ENCODE measurements around the gene HLA-DQA2. TPM values are rescaled to one million over a fixed set of nuclear protein-coding genes. Genes with fewer than 3 reads are reported as not detected.
"Not testable (repeated sequence)": the region's sequence is repeated elsewhere in the genome, so short reads cannot be mapped to it uniquely, and the experiment has no call there.

HLA-DQA2 gene
- polyA plus RNA-seq, 1 donor (not counting 4 experiments of a cell fraction or from before 2014, with no cell fraction given): not detected

DNA sequence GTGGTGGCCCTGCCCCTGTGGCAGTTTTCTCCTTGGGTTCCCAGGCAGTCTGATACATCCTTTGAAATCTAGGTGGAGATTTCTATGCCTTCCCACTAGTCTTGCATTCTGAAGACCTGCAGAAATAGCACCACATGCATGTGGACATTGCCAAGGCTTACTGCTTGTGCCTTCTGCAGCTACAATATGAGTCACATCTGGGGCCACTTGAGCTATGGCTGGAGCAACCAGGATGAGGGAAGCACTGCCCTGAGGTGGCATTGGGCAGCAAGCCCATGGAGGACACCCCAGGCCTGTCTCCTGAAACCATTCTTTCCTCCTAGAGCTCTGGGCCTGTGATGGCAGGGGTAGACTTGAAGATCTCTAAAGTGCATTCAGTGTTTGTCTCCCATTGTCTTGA is 37.8 kb downstream of the HLA-DQA2 start:
- no peak for DNase-seq (ENCODE audit: low read depth, low spot score)
- Histone ChIP-seq H3K4me1 (ENCODE audit: control insufficient read depth, extremely low read depth, insufficient read depth, low read length) (peaks cover 20% of the 10 kb centered on the region), H4K20me1 (ENCODE audit: control insufficient read depth, extremely low read depth, insufficient read depth, low read length) (no peaks in the 10 kb centered on the region), H2AFZ (ENCODE audit: control insufficient read depth, low read length) (no peak overlapping the region), H3K4me2 (ENCODE audit: control insufficient read depth, extremely low read depth, insufficient read depth, low read depth, low read length) (no peak overlapping the region), H3K27ac (ENCODE audit: control insufficient read depth, insufficient read depth, low read length) (no peak overlapping the region), H3K27me3 (ENCODE audit: control insufficient read depth, extremely low read depth, insufficient read depth, low read length) (no peaks in the 10 kb centered on the region), H3K9me1 (ENCODE audit: control insufficient read depth, extremely low read depth, insufficient read depth, low read length) (no peaks in the 10 kb centered on the region), H3K79me2 (ENCODE audit: control insufficient read depth, insufficient read depth, low read length) (no peaks in the 10 kb centered on the region), H3K36me3 (ENCODE audit: control insufficient read depth in 2 of 2, extremely low read depth in 1 of 2, insufficient read depth in 2 of 2, low read length in 2 of 2) (no peaks in the 10 kb centered on the region), H3K4me3 (ENCODE audit: control insufficient read depth in 2 of 3, extremely low read depth in 1 of 3, insufficient read depth in 2 of 3, low read depth in 1 of 3, low read length in 3 of 3) (no peak overlapping the region), H3K9ac (ENCODE audit: control insufficient read depth, extremely low read depth, insufficient read depth, low read length) (no peak overlapping the region), H3K9me3 (ENCODE audit: control insufficient read depth, low read depth, low read length) (no peaks in the 10 kb centered on the region)
- dilution Hi-C loops (cut with MboI; ENCODE audit: extremely low pct_ligation_motif_present, low sequenced_read_pairs): no loop called here
- no peak for FAIRE-seq
- TF ChIP-seq EZH2 (IDR thresholded peaks at IDR 0.05; ENCODE audit: low read length): no peak
- TF ChIP-seq, protein P1, sequence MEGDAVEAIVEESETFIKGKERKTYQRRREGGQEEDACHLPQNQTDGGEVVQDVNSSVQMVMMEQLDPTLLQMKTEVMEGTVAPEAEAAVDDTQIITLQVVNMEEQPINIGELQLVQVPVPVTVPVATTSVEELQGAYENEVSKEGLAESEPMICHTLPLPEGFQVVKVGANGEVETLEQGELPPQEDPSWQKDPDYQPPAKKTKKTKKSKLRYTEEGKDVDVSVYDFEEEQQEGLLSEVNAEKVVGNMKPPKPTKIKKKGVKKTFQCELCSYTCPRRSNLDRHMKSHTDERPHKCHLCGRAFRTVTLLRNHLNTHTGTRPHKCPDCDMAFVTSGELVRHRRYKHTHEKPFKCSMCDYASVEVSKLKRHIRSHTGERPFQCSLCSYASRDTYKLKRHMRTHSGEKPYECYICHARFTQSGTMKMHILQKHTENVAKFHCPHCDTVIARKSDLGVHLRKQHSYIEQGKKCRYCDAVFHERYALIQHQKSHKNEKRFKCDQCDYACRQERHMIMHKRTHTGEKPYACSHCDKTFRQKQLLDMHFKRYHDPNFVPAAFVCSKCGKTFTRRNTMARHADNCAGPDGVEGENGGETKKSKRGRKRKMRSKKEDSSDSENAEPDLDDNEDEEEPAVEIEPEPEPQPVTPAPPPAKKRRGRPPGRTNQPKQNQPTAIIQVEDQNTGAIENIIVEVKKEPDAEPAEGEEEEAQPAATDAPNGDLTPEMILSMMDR (optimal IDR thresholded peaks at IDR 0.05 in 1 of 3, IDR thresholded peaks at IDR 0.05 in 1 of 3, conservative IDR thresholded peaks at IDR 0.05 in 1 of 3; ENCODE audit: extremely low read depth in 1 of 3, insufficient read depth in 2 of 3, low read length in 3 of 3): no peak

DNA sequence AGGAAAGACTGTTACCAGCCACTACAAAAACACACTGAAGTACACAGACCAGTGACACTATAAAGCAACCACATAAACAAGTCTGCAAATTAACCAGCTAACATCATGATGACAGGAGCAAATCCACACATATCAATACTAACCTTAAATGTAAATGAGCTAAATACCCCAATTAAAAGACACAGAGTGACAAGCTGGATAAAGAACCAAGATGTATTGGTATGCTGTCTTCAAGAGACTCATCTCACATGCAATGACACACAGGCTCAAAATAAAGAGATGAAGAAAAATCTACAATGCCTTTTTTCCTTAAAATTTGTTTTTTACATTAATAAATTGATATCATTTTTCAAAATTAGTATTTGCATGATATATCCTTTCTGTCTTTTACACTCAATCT is 41.7 kb downstream of the HLA-DQA2 start:
- H3K9ac ChIP-seq (ENCODE audit: control insufficient read depth, extremely low read depth, insufficient read depth, low read length); H4K20me1 ChIP-seq (ENCODE audit: control insufficient read depth, extremely low read depth, insufficient read depth, low read length); H3K4me1 ChIP-seq (ENCODE audit: control insufficient read depth, extremely low read depth, insufficient read depth, low read length); H3K27ac ChIP-seq (ENCODE audit: control insufficient read depth, insufficient read depth, low read length); H3K79me2 ChIP-seq (ENCODE audit: control insufficient read depth, insufficient read depth, low read length); H3K4me2 ChIP-seq (ENCODE audit: control insufficient read depth, extremely low read depth, insufficient read depth, low read depth, low read length); H2AFZ ChIP-seq (ENCODE audit: control insufficient read depth, low read length); H3K27me3 ChIP-seq (ENCODE audit: control insufficient read depth, extremely low read depth, insufficient read depth, low read length); FAIRE-seq; H3K36me3 ChIP-seq (ENCODE audit: control insufficient read depth in 2 of 2, extremely low read depth in 1 of 2, insufficient read depth in 2 of 2, low read length in 2 of 2); DNase-seq (ENCODE audit: low read depth, low spot score); H3K9me3 ChIP-seq (ENCODE audit: control insufficient read depth, low read depth, low read length); H3K4me3 ChIP-seq (ENCODE audit: control insufficient read depth in 2 of 3, extremely low read depth in 1 of 3, insufficient read depth in 2 of 3, low read depth in 1 of 3, low read length in 3 of 3); H3K9me1 ChIP-seq (ENCODE audit: control insufficient read depth, extremely low read depth, insufficient read depth, low read length); dilution Hi-C loops (cut with MboI; ENCODE audit: extremely low pct_ligation_motif_present, low sequenced_read_pairs): not testable (repeated sequence)

DNA sequence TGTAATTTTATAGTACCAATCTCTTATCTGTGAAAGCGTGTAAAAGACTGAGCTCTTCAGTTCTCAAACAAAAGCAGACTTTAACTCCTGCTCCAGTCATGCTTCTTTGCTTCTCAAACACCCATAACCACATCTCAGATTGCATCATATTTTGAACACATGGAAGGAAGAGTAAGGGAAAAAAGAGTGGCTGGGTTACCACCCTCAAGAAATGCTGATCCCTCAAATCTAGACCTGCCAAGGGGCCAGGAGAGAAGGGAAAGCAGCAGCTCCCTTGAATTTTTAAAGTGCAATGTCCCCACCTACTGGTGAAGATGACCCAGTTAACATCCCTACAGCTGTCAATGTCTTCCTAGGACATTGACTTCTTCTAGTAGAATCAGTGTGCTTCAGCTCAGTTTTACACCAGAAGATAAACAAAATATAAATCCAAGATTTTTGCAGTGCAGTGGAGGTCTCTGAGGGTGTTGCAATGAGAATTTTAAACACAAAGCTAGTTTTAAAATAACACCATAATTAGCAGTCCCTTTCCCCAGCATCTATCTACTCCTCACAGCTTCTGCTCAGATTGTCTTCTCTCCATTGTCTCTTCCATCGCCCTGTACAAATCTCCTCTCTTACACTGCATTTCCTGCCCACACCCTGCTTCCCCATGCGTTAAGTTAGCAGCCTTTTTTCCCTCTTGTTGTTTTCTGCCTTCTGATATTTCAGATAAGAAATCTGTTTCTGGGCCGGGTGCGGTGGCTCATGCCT is 44.8 kb downstream of the HLA-DQA2 start:
- no peak overlapping the region for H3K4me2 ChIP-seq (ENCODE audit: control insufficient read depth, extremely low read depth, insufficient read depth, low read depth, low read length)
- H3K36me3 ChIP-seq (ENCODE audit: control insufficient read depth in 2 of 2, extremely low read depth in 1 of 2, insufficient read depth in 2 of 2, low read length in 2 of 2): no peaks in the 10 kb centered on the region
- H3K4me1 ChIP-seq (ENCODE audit: control insufficient read depth, extremely low read depth, insufficient read depth, low read length): peaks cover 11% of the 10 kb centered on the region
- no peaks in the 10 kb centered on the region for H3K27me3 ChIP-seq (ENCODE audit: control insufficient read depth, extremely low read depth, insufficient read depth, low read length)
- no peak overlapping the region for H3K27ac ChIP-seq (ENCODE audit: control insufficient read depth, insufficient read depth, low read length)
- TF ChIP-seq, protein P1 (optimal IDR thresholded peaks at IDR 0.05 in 1 of 3, IDR thresholded peaks at IDR 0.05 in 1 of 3, conservative IDR thresholded peaks at IDR 0.05 in 1 of 3; ENCODE audit: extremely low read depth in 1 of 3, insufficient read depth in 2 of 3, low read length in 3 of 3): peak; percentile 62 to 73 (median 72)
- TF ChIP-seq EZH2 (IDR thresholded peaks at IDR 0.05; ENCODE audit: low read length): no peak
- no peaks in the 10 kb centered on the region for H3K9me3 ChIP-seq (ENCODE audit: control insufficient read depth, low read depth, low read length)
- DNase-seq (ENCODE audit: low read depth, low spot score) (no peak), FAIRE-seq (peak; percentile 71)
- H3K79me2 ChIP-seq (ENCODE audit: control insufficient read depth, insufficient read depth, low read length): no peaks in the 10 kb centered on the region
- H4K20me1 ChIP-seq (ENCODE audit: control insufficient read depth, extremely low read depth, insufficient read depth, low read length): no peaks in the 10 kb centered on the region
- no peak overlapping the region for H3K9ac ChIP-seq (ENCODE audit: control insufficient read depth, extremely low read depth, insufficient read depth, low read length)
- dilution Hi-C loops (cut with MboI; ENCODE audit: extremely low pct_ligation_motif_present, low sequenced_read_pairs): no loop called here
- H2AFZ ChIP-seq (ENCODE audit: control insufficient read depth, low read length): no peak overlapping the region
- no peaks in the 10 kb centered on the region for H3K9me1 ChIP-seq (ENCODE audit: control insufficient read depth, extremely low read depth, insufficient read depth, low read length)
- no peak overlapping the region for H3K4me3 ChIP-seq (ENCODE audit: control insufficient read depth in 2 of 3, extremely low read depth in 1 of 3, insufficient read depth in 2 of 3, low read depth in 1 of 3, low read length in 3 of 3)
